Activated CD4-positive, alpha-beta T cell treated with anti-CD3 and anti-CD28 coated beads, Interleukin-2, amount 10 ng/mL, durations not matched to agents 7 days and 5 days (primary cell): Measurements from ENCODE around the gene GRIN3A. TPM values are rescaled to one million over a fixed set of nuclear protein-coding genes. Genes with fewer than 3 reads are reported as not detected.
"Not testable (repeated sequence)": the region's sequence is repeated elsewhere in the genome, so short reads cannot be mapped to it uniquely, and the experiment has no call there.

Experiments
- CTCF ChIA-PET: fragments of 350-600 bp; sonication (Branson Sonifier 250); formaldehyde crosslinking; loops from one replicate; lab custom pipeline; 2021; ENCODE audit warnings: antibody characterized with exemption; lab: Charles Lee
- POLR2A ChIA-PET: fragments of 350-600 bp; sonication (Branson Sonifier 250); formaldehyde crosslinking; loops from one replicate; lab custom pipeline; 2021; ENCODE audit warnings: antibody characterized with exemption; lab: Charles Lee
- DNase-seq: peaks from one replicate; pipeline ENCODE4 v3.0.0-alpha.2; 2020
- H3K27ac Mint-ChIP-seq: one replicate; pipeline ENCODE4 v1.8.0; 2021; ENCODE audit warnings: mild to moderate bottlenecking, moderate library complexity, mixed read lengths
- H3K27me3 Mint-ChIP-seq: one replicate; pipeline ENCODE4 v1.8.0; 2021; ENCODE audit warnings: mixed read lengths
- H3K36me3 Mint-ChIP-seq: one replicate; pipeline ENCODE4 v1.8.0; 2021; ENCODE audit warnings: low read depth, mixed read lengths
- H3K4me1 Mint-ChIP-seq: one replicate; pipeline ENCODE4 v1.8.0; 2021; ENCODE audit warnings: mixed read lengths
- H3K4me3 Mint-ChIP-seq: one replicate; pipeline ENCODE4 v1.8.0; 2021; ENCODE audit warnings: mild to moderate bottlenecking, moderate library complexity, mixed read lengths
- H3K9me3 Mint-ChIP-seq: one replicate; pipeline ENCODE4 v1.8.0; 2021; ENCODE audit warnings: mixed read lengths
- total RNA-seq, 2 experiments: library from RNA; stranded (reverse); gene quantifications; one replicate each; pipeline ENCODE4 v1.2.3, GENCODE V29; 2021

Gene GRIN3A
- total RNA-seq, 2 experiments from 2014 or later, result not detected

- POLR2A ChIA-PET, result no interaction called here
- DNase-seq, result peak; percentile 24
- H3K4me3 Mint-ChIP-seq, result no peak overlapping the region
These were observed 10.6 kb downstream of the GRIN3A start for GRCh38 chr9:101727612-101728524.

DNA sequence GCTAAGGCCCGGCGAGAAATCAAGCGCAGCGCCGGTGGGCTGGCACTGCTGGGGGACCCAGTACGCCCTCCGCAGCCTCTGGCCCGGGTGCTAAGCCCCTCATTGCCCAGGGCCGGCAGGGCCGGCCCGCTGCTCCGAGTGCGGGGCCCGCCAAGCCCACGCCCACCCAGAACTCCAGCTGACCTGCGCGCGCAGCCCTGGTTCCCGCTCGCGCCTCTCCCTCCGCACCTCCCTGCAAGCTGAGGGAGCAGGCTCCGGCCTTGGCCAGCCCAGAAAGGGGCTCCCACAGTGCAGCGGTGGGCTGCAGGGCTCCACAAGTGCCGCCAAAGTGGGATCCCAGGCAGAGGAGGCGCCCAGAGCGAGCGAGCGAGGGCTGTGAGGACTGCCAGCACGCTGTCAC is 14.2 kb downstream of the GRIN3A start:
- H3K27ac Mint-ChIP-seq, POLR2A ChIA-PET, H3K9me3 Mint-ChIP-seq, H3K36me3 Mint-ChIP-seq, H3K27me3 Mint-ChIP-seq, H3K4me3 Mint-ChIP-seq, CTCF ChIA-PET, DNase-seq, H3K4me1 Mint-ChIP-seq: not testable (repeated sequence)

More at GRCh38 chr9:101727612-101728524, 10.6 kb downstream of the GRIN3A start:
- no peaks in the 10 kb centered on the region for H3K36me3 Mint-ChIP-seq
- no peak overlapping the region for H3K27ac Mint-ChIP-seq
- H3K4me1 Mint-ChIP-seq, result no peaks in the 10 kb centered on the region
- H3K27me3 Mint-ChIP-seq, result peaks cover 9% of the 10 kb centered on the region
- H3K9me3 Mint-ChIP-seq, result no peaks in the 10 kb centered on the region
- CTCF ChIA-PET, result no interaction called here

DNA sequence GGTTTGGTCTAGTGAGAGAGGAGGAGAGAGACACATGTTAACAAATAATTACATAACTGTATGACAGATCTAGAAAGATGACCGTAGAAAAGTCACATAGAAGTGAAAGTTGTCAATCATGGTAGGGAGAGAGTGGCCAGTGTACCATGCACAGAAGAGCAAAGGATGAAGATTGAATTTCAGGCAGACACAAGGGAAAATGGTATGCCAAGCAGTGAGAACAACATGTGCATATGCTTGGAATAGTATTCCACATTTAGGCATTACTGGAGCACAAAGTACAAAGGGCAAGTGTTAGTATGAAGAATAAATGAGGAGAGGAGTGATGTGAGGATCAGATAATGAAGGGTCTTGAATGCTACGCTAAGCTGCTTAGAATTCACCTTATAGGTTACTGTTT is 20.3 kb downstream of the GRIN3A start:
- Mint-ChIP-seq H3K27me3 (peaks cover 2% of the 10 kb centered on the region), H3K27ac (no peak overlapping the region), H3K4me1 (no peaks in the 10 kb centered on the region), H3K9me3 (no peaks in the 10 kb centered on the region), H3K36me3 (no peaks in the 10 kb centered on the region), H3K4me3 (no peak overlapping the region)
- ChIA-PET POLR2A (no interaction called here), CTCF (no interaction called here)
- no peak for DNase-seq

DNA sequence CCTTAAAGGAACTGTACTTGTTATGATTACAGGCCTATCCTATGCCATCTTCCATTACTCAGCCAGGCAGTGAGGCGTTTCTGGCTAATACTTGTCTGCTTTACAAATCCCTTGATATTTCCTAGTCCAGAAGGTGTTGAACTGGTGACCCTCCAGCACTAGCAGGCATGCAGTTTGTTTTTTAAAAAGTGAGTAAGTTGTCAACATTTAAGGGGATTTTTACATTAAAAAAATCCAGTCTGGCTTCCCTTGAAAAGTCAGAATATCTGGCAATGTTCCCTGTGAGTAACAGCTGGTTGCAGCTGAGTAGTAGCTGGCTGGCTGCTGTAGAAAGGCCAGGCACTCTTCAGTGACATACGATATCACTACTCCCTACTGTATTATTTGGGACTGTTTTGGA is 21.8 kb downstream of the GRIN3A start:
- Mint-ChIP-seq H3K4me3 (no peak overlapping the region), H3K27me3 (peaks cover 2% of the 10 kb centered on the region), H3K36me3 (no peaks in the 10 kb centered on the region), H3K27ac (no peak overlapping the region), H3K9me3 (no peaks in the 10 kb centered on the region), H3K4me1 (no peaks in the 10 kb centered on the region)
- ChIA-PET CTCF (no interaction called here), POLR2A (no interaction called here)
- no peak for DNase-seq

- peaks cover 6% of the 10 kb centered on the region for H3K27me3 Mint-ChIP-seq
- CTCF ChIA-PET, result no interaction called here
- H3K27ac Mint-ChIP-seq, result no peak overlapping the region
- no peaks in the 10 kb centered on the region for H3K36me3 Mint-ChIP-seq
- no peaks in the 10 kb centered on the region for H3K9me3 Mint-ChIP-seq
- POLR2A ChIA-PET, result no interaction called here
- no peak overlapping the region for H3K4me3 Mint-ChIP-seq
- peak; percentile 22 for DNase-seq
- no peaks in the 10 kb centered on the region for H3K4me1 Mint-ChIP-seq
These were observed 27.0 kb downstream of the GRIN3A start for GRCh38 chr9:101711330-101711941.

DNA sequence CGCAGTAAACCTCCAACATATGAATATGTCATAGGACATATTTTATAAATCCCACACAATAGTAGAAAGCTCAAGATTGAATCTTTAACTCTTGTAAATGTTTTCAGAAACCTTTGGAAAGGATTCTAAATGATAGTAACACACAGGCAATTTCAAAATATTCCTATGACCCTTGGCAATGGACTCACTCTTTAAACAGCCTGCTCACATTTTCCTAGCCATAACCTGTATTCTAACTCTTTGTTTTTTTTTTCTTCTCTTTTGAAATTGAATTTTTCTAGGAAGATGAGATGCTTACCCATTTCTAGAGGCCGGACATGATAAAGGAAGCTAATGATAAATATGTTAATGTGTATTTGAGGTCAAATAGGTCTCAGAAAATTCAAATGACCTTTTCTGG is 29.6 kb downstream of the GRIN3A start:
- no peak for DNase-seq
- Mint-ChIP-seq H3K36me3 (no peaks in the 10 kb centered on the region), H3K4me1 (peaks cover 6% of the 10 kb centered on the region), H3K9me3 (no peaks in the 10 kb centered on the region), H3K27ac (no peak overlapping the region), H3K4me3 (no peak overlapping the region), H3K27me3 (peaks cover 22% of the 10 kb centered on the region)
- POLR2A ChIA-PET, result no interaction called here
- CTCF ChIA-PET, result no interaction called here

DNA sequence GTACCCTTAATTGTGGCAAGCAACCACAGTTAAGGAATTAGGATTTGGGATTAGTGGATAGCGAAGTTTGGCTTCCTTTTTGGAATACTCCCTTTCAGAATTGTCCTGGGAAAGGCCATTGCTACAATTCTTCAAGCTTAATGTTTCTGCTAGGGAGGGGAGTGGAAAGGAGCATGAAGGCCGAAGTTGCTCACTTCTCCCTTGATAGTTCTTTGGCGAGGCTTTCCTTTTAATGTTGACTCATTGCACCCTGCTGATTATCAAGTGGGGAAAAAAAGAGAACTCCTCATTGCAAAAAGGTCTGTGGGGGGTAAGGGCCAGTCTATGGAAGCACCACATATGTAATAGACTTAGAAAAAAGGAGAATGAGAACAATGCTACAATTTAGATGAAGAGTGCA is 30.7 kb downstream of the GRIN3A start:
- ChIA-PET POLR2A (no interaction called here), CTCF (no interaction called here)
- Mint-ChIP-seq H3K4me3 (no peak overlapping the region), H3K27ac (no peak overlapping the region), H3K4me1 (peaks cover 6% of the 10 kb centered on the region), H3K36me3 (no peaks in the 10 kb centered on the region), H3K27me3 (peaks cover 22% of the 10 kb centered on the region), H3K9me3 (no peaks in the 10 kb centered on the region)
- no peak for DNase-seq

DNA sequence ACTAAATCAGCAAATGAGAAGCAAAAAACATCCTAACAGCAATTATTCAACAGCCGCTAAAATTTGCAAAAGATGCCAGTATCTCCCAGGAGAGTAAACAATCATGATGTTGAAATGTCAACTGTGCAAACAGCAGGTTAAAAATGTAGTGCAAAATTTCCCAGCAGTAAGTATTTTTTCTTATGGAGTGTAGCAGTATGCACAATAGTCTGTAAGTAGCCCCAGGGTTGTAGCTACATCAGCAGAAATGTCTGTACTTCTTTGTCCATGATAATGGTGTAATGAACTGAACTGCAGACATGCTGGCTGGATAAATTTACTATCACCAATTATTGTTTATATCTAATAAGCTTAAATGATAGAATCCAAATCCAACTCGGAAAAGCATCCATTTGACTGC is 31.4 kb downstream of the GRIN3A start:
- ChIA-PET POLR2A (no interaction called here), CTCF (no interaction called here)
- no peaks in the 10 kb centered on the region for H3K9me3 Mint-ChIP-seq
- no peak overlapping the region for H3K27ac Mint-ChIP-seq
- peaks cover 6% of the 10 kb centered on the region for H3K4me1 Mint-ChIP-seq
- DNase-seq, result no peak
- no peak overlapping the region for H3K4me3 Mint-ChIP-seq
- no peaks in the 10 kb centered on the region for H3K36me3 Mint-ChIP-seq
- H3K27me3 Mint-ChIP-seq, result peaks cover 22% of the 10 kb centered on the region

- DNase-seq, result no peak
- ChIA-PET CTCF (no interaction called here), POLR2A (no interaction called here)
- Mint-ChIP-seq H3K27me3 (peaks cover 21% of the 10 kb centered on the region), H3K27ac (no peak overlapping the region), H3K4me1 (peaks cover 6% of the 10 kb centered on the region), H3K9me3 (no peaks in the 10 kb centered on the region), H3K36me3 (no peaks in the 10 kb centered on the region), H3K4me3 (no peak overlapping the region)
These were observed 32.1 kb downstream of the GRIN3A start for GRCh38 chr9:101706261-101706798.

- H3K27ac Mint-ChIP-seq, result no peak overlapping the region
- H3K9me3 Mint-ChIP-seq, result no peaks in the 10 kb centered on the region
- peak overlapping the region; percentile 60 for H3K4me3 Mint-ChIP-seq
- peak; percentile 14 for DNase-seq
- peaks cover 21% of the 10 kb centered on the region for H3K27me3 Mint-ChIP-seq
- H3K36me3 Mint-ChIP-seq, result no peaks in the 10 kb centered on the region
- CTCF ChIA-PET, result no interaction called here
- POLR2A ChIA-PET, result no interaction called here
- H3K4me1 Mint-ChIP-seq, result peaks cover 6% of the 10 kb centered on the region
These were observed 33.2 kb downstream of the GRIN3A start for GRCh38 chr9:101705135-101705661.

DNA sequence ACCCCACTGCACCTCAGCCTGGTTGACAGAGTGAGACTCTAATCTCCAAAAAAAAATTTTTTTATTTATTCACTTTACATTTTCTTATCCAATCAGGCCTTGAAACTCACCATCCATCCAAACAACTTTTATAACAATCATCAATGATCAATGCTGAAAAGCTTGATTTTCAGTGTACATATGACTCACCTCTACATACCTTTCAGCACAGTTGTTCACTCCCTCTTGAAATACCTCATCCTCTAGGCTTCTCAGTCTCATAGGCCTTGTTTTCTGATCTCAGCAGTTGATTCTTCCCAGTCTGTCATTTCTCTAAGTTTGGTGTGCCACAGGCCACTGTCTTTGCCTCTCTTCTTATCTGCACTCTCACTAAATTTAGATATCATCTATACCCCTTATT is 36.2 kb downstream of the GRIN3A start:
- Mint-ChIP-seq H3K27me3 (peaks cover 20% of the 10 kb centered on the region), H3K36me3 (no peaks in the 10 kb centered on the region), H3K27ac (no peak overlapping the region), H3K4me3 (no peak overlapping the region), H3K4me1 (peaks cover 6% of the 10 kb centered on the region), H3K9me3 (no peaks in the 10 kb centered on the region)
- no peak for DNase-seq
- CTCF ChIA-PET, result no interaction called here
- POLR2A ChIA-PET, result no interaction called here

DNA sequence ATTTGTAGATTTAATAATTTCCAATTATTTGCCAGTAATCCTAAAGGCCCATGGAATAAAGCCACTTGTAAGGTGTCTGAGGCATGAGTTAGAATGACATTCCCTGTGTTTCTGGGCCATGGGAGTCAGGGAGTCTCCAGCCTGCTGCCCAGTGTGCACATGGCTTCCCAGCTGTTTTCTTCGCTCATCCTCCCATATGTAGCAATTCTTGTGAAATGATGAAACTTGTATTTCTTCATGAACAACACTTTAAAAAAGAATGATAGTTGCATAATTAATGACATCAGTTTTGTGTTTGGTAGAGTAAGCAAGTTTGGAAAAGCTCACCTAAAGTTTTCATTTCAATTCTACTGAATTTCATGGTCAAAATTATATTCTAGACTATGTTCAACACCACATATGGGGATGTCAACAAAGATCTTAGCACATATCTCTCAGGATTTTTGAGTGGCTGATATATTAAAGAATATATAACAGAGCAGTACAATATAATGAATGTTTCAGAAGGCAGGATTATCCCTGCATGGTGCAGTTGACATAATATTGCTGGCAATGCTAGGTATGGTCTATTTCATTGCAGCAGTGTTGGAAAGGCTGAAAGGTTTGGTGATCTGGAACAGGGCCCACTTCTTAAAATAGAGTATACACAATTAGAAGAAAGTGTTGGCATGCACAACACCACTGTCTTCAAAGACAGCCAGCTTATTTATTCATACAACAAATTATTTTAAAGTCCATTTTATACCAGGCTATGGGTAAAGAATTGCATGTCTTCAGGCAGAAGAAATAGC is 44.7 kb downstream of the GRIN3A start:
- H3K36me3 Mint-ChIP-seq, result no peaks in the 10 kb centered on the region
- H3K4me1 Mint-ChIP-seq, result no peaks in the 10 kb centered on the region
- DNase-seq, result no peak
- no peak overlapping the region for H3K4me3 Mint-ChIP-seq
- H3K27me3 Mint-ChIP-seq, result no peaks in the 10 kb centered on the region
- ChIA-PET CTCF (no interaction called here), POLR2A (no interaction called here)
- no peaks in the 10 kb centered on the region for H3K9me3 Mint-ChIP-seq
- no peak overlapping the region for H3K27ac Mint-ChIP-seq
